ENCODE measurements around the gene GHITM.

GRCh38 chr10:84158061-84158460, 18.8 kb downstream of the GHITM start:
- TF ChIP-seq GATA3 (IDR thresholded peaks at IDR 0.05; ENCODE audit: low read depth, low read length) = no peak
- no peak for TF ChIP-seq GATA2 (IDR thresholded peaks at IDR 0.05; ENCODE audit: low read depth, low read length)
